NCI-H226 (cell line): ENCODE results near the gene IRF2BP1.

Experiments
- DNase-seq: peaks from one replicate; pipeline ENCODE4 v3.0.0-alpha.2; 2015

The IRF2BP1 gene

DNA sequence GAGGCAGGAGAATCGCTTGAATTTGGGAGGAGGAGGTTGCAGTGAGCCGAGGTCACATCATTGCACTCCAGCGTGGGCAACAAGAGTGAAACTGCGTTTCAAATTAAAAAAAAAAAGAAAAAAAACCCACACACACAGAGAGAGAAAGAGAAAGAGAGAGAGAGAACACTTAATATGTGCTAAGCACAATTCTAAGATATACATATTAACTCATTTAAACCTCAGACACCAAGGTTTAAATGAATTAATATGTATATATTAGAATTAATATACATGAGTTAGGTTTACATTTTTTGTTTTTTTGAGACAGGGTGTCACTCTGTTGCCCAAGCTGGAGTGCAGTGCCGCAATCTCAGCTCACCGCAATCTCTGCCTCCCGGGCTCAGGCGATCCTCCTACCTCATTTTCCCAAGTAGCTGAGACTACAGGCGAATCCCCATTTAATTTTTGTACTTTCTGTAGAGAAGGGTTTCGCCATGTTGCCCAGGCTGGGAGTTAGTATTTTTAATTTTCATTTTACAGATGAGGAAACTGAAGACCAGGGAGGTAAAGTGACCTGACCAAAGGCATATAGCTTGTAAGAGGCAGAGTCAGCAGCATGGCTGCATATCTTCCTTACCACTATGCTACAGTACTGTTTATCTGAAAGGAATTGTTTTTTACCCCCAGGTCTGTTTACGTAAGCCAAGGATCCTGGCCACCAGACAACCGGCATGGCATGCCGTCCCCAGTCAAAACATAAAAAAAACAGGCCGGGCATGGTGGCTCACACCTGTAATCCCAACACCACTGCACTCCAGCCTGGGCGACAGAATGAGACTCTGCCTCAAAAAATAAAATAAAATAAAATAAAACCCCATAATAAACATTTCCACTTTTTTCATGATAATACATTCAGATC is 25.3 kb downstream of the IRF2BP1 start:
- no peak for DNase-seq

GRCh38 chr19:45854167-45854778 is 31.7 kb downstream of the IRF2BP1 start:
- DNase-seq = no peak

DNA sequence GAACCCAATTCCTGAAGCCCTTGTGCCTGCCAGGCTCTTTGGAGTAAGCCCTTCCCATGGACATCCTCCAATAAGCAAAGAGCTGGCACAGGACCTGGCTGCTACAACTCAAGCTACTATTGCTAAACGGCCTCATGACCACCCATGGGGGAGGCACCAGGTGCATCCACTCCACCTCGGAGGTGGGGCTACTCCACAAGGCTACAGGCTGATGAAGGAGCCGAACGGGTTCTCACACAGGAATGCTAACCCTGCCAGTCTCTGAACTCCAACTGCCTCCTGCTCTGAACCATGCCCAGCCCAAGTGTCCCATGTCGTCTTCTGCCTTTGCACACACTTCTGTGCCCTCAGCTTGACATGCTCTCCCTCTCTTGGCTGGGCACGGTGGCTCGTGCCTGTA is 33.0 kb downstream of the IRF2BP1 start:
- no peak for DNase-seq

DNA sequence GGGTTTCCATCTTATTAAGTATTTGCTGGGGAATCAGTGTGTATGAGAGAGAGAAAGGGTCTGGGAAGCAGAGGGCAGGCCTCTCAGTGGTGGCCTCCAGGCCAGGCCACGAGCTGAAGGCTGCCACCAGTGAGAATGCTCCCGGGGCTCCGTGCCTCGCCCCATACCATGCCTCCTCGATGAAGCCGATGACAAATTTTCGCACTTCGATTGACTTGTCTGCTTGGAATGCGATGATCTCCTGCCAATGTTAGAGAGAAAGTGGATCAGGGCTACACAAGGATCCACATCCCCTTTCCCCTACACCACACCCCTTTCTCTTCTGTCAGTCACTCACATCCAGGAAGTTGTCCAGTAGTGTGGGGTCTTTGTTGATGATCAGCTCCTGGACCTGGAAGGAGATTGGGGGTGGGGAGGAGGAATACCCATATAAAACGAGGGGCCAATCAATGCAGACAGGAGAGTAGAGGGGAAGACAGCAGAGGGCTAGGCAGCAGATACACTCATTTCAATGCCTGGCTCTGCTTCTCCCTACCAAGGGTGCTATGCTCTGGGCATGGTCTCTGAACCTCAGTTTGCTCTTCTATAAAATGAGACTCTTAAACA is 33.7 kb downstream of the IRF2BP1 start:
- DNase-seq = no peak

DNA sequence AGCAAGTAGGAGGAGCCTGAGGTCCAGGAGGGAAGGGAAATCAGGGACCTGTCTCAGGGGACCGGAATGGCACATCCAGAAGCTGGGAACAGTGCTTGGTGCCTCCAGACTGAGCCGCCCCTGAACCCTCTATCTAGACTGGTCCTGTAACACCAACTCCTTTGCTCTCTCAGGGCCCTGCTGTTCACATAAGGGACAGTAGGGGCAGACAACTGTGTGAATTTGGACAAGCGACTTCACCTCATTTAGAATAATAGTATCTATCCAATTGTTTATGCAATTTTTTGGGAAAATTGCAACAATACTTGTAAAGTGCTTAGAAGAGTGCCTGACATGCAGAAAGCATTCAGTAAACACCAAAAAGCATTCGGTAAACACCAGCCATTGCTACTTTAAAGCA is 37.0 kb downstream of the IRF2BP1 start:
- no peak for DNase-seq

DNA sequence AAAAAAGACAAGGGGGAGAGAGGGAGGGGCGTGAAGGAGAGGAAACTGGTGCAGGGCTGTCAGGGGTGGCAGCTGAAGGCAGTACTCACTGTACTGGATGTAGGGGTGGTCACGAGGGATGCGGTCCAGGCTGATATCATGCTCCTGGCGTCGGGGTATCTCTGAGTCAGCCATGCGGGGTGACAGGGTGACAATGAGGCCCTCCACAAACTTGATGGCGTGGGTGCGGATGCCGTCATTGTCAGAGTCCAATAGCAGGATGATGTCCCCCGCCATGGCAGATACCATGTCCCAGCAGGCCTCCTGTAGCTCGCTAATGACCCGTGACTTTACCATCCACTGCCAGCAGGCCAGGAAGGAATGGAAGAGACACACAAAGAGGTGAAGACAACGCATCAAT is 38.3 kb downstream of the IRF2BP1 start:
- no peak for DNase-seq

- no peak for DNase-seq
Observed at GRCh38 chr19:45842198-45842597, 43.7 kb downstream of the IRF2BP1 start.

DNA sequence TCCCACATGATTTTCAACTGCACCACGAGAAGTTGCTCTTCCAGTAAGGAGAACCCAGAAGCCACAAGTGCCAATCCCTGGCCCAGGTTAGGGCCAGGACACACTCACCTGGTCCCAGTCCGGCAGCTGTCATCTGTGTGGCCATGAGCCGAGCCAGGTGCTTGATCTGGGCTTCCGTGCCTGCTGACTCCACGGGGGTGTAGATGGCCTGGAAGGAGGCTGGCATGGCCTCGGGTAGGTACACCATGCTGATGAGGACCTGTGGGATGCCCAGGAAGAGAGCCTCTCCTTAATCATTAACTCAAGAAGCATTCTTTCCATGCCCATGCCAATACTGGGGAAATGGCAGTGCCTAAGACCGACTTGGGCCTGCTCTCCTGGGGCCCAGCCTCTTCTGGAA is 51.0 kb downstream of the IRF2BP1 start:
- no peak for DNase-seq
